Omental fat pad (tissue), 4 donors: ENCODE measurements around the gene TMEM9. TPM values are rescaled to one million over a fixed set of nuclear protein-coding genes. Genes with fewer than 3 reads are reported as not detected.
"Not testable (repeated sequence)": the region's sequence is repeated elsewhere in the genome, so short reads cannot be mapped to it uniquely, and the experiment has no call there.

ENCODE experiments used
- ATAC-seq: fragments of 150-250 bp; one replicate; pipeline ENCODE4 v1.9.1; 2016; ENCODE audit warnings: mild to moderate bottlenecking, moderate library complexity; ENCODE audit not compliant: low FRiP score
- DNase-seq: peaks from one replicate; pipeline ENCODE4 v3.0.0-alpha.2; 2019; ENCODE audit warnings: low spot score
- CTCF ChIP-seq, 3 donors: fragments of 450-650 bp; IDR thresholded peaks; one replicate each; pipeline ENCODE4 v1.5.1; 2016 to 2017; ENCODE audit warnings: antibody characterized with exemption in 3 of 3, mild to moderate bottlenecking in 3 of 3, moderate library complexity in 2 of 3
- total RNA-seq, 4 donors: library from RNA; depleted of rRNA; stranded (reverse); fragments of >200 nt; gene quantifications; one replicate each; pipeline ENCODE4 v1.1.0, GENCODE V29; 2016

The TMEM9 gene
- total RNA-seq, 4 donors from 2014 or later = 26.2 to 53.8 (median 45.7) TPM

- ATAC-seq (no peak), DNase-seq (no peak)
- TF ChIP-seq CTCF (IDR thresholded peaks at IDR 0.05) = no peak
Observed at GRCh38 chr1:201169971-201170532, 15.8 kb upstream of the TMEM9 start.

- TF ChIP-seq CTCF (IDR thresholded peaks at IDR 0.05) = no peak
- no peak for DNase-seq
- ATAC-seq = no peak
Observed at GRCh38 chr1:201169203-201169602, 14.9 kb upstream of the TMEM9 start.

- DNase-seq = no peak
- no peak for ATAC-seq
- TF ChIP-seq CTCF (IDR thresholded peaks at IDR 0.05) = no peak
Observed at GRCh38 chr1:201167041-201167991, 13.0 kb upstream of the TMEM9 start.

GRCh38 chr1:201164645-201165044 lies 10.4 kb upstream of the TMEM9 start:
- ATAC-seq = no peak
- no peak for TF ChIP-seq CTCF (IDR thresholded peaks at IDR 0.05)
- no peak for DNase-seq

- no peak for DNase-seq
- no peak for TF ChIP-seq CTCF (IDR thresholded peaks at IDR 0.05)
- ATAC-seq = no peak
Observed at GRCh38 chr1:201163707-201164106, 9.4 kb upstream of the TMEM9 start.

GRCh38 chr1:201163036-201163435 lies 8.8 kb upstream of the TMEM9 start:
- ATAC-seq, DNase-seq: not testable (repeated sequence)

- ATAC-seq (no peak), DNase-seq (no peak)
- no peak for TF ChIP-seq CTCF (IDR thresholded peaks at IDR 0.05)
Observed at GRCh38 chr1:201157949-201158348, 3.7 kb upstream of the TMEM9 start.
